Stimulated activated CD4-positive, alpha-beta T cell treated with anti-CD3 and anti-CD28 coated beads, Interleukin-1b, Interleukin-23, amount 100 ng/mL, for 48 hours (primary cell): ENCODE measurements around the gene WWOX.

Source experiments
- DNase-seq: peaks from one replicate; pipeline ENCODE4 v3.0.0-alpha.2; 2020

The WWOX gene

GRCh38 chr16:79171931-79172705 lies 1072.7 kb downstream of the WWOX start:
- no peak for DNase-seq

- DNase-seq, result no peak
Measured at GRCh38 chr16:79172976-79173500, 1073.6 kb downstream of the WWOX start.

GRCh38 chr16:79173919-79174318 lies 1074.5 kb downstream of the WWOX start:
- no peak for DNase-seq

GRCh38 chr16:79175286-79176057 lies 1076.0 kb downstream of the WWOX start:
- DNase-seq, result no peak

- no peak for DNase-seq
Measured at GRCh38 chr16:79177018-79177417, 1077.6 kb downstream of the WWOX start.

- no peak for DNase-seq
Measured at GRCh38 chr16:79181419-79181818, 1082.0 kb downstream of the WWOX start.

- peak; percentile 15 for DNase-seq
Measured at GRCh38 chr16:79182616-79183015, 1083.2 kb downstream of the WWOX start.

GRCh38 chr16:79183571-79183970 lies 1084.1 kb downstream of the WWOX start:
- DNase-seq, result no peak

GRCh38 chr16:79184464-79185030 lies 1085.1 kb downstream of the WWOX start:
- no peak for DNase-seq

GRCh38 chr16:79185711-79186110 lies 1086.3 kb downstream of the WWOX start:
- no peak for DNase-seq

GRCh38 chr16:79186196-79186595 lies 1086.7 kb downstream of the WWOX start:
- DNase-seq, result no peak

GRCh38 chr16:79188115-79188738 lies 1088.8 kb downstream of the WWOX start:
- no peak for DNase-seq

GRCh38 chr16:79188739-79189122 lies 1089.3 kb downstream of the WWOX start:
- DNase-seq, result no peak

- DNase-seq, result no peak
Measured at GRCh38 chr16:79190542-79190941, 1091.1 kb downstream of the WWOX start.

GRCh38 chr16:79191933-79192332 lies 1092.5 kb downstream of the WWOX start:
- no peak for DNase-seq

- no peak for DNase-seq
Measured at GRCh38 chr16:79192904-79193303, 1093.5 kb downstream of the WWOX start.

GRCh38 chr16:79194291-79194690 lies 1094.8 kb downstream of the WWOX start:
- DNase-seq, result no peak

- no peak for DNase-seq
Measured at GRCh38 chr16:79195938-79196337, 1096.5 kb downstream of the WWOX start.

GRCh38 chr16:79201436-79201835 lies 1102.0 kb downstream of the WWOX start:
- no peak for DNase-seq

- DNase-seq, result no peak
Measured at GRCh38 chr16:79202977-79203376, 1103.5 kb downstream of the WWOX start.

GRCh38 chr16:79204486-79204885 lies 1105.0 kb downstream of the WWOX start:
- no peak for DNase-seq

- no peak for DNase-seq
Measured at GRCh38 chr16:79206889-79207288, 1107.4 kb downstream of the WWOX start.

- no peak for DNase-seq
Measured at GRCh38 chr16:79209308-79209707, 1109.9 kb downstream of the WWOX start.
